GM08714 (cell line): ENCODE data around the gene MTMR3.
"Not testable (repeated sequence)": the region's sequence is repeated elsewhere in the genome, so short reads cannot be mapped to it uniquely, and the experiment has no call there.

Experiments
- H3K4me3 ChIP-seq: fragments of 200-500 bp; sonication (Bioruptor generic); 2 replicates; pipeline ENCODE4 v1.5.1; 2014; ENCODE audit warnings: mild to moderate bottlenecking, low read length, inconsistent platforms
- ZNF274 ChIP-seq: IDR thresholded peaks from 2 replicates; pipeline ENCODE4 v1.6.1; 2012; ENCODE audit warnings: mild to moderate bottlenecking, low read depth, low read length

Gene MTMR3

GRCh38 chr22:30057375-30057774 lies 174.4 kb downstream of the MTMR3 start:
- TF ChIP-seq ZNF274: no peak
- H3K4me3 ChIP-seq: no peak overlapping the region

GRCh38 chr22:30059346-30060020 lies 176.5 kb downstream of the MTMR3 start:
- not testable (repeated sequence) for H3K4me3 ChIP-seq

GRCh38 chr22:30061094-30061493 lies 178.1 kb downstream of the MTMR3 start:
- not testable (repeated sequence) for H3K4me3 ChIP-seq

- no peak overlapping the region for H3K4me3 ChIP-seq
- no peak for TF ChIP-seq ZNF274
Observed at GRCh38 chr22:30062259-30062658, 179.3 kb downstream of the MTMR3 start.

- TF ChIP-seq ZNF274: no peak
- no peak overlapping the region for H3K4me3 ChIP-seq
Observed at GRCh38 chr22:30062950-30063349, 180.0 kb downstream of the MTMR3 start.

- no peak overlapping the region for H3K4me3 ChIP-seq
- TF ChIP-seq ZNF274: no peak
Observed at GRCh38 chr22:30064172-30064571, 181.2 kb downstream of the MTMR3 start.

- TF ChIP-seq ZNF274: no peak
- H3K4me3 ChIP-seq: no peak overlapping the region
Observed at GRCh38 chr22:30073743-30074142, 190.8 kb downstream of the MTMR3 start.

GRCh38 chr22:30074147-30074546 lies 191.2 kb downstream of the MTMR3 start:
- TF ChIP-seq ZNF274: no peak

GRCh38 chr22:30074994-30075393 lies 192.0 kb downstream of the MTMR3 start:
- H3K4me3 ChIP-seq: no peak overlapping the region
- TF ChIP-seq ZNF274: no peak

More at GRCh38 chr22:30074147-30074546, 191.2 kb downstream of the MTMR3 start:
- H3K4me3 ChIP-seq: no peak overlapping the region

- no peak for TF ChIP-seq ZNF274
- H3K4me3 ChIP-seq: no peak overlapping the region
Observed at GRCh38 chr22:30077279-30077880, 194.4 kb downstream of the MTMR3 start.

GRCh38 chr22:30078320-30079311 lies 195.6 kb downstream of the MTMR3 start:
- TF ChIP-seq ZNF274: no peak
- no peak overlapping the region for H3K4me3 ChIP-seq

- no peak within 1 kb of the TSS for H3K4me3 ChIP-seq
- no peak for TF ChIP-seq ZNF274
Observed at GRCh38 chr22:30079952-30080533, 197.1 kb downstream of the MTMR3 start, which contains the start of gene HORMAD2. Gene HORMAD2 (plus strand): TSS chr22:30080464. CDS start chr22:30093953, 13,489 bp downstream.
